ENCODE data around the gene TARS3. TPM values are rescaled to one million over a fixed set of nuclear protein-coding genes. Genes with fewer than 3 reads are reported as not detected.

TARS3 gene
- polyA plus RNA-seq, 3 donors, result 18.0 to 22.8 (median 21.1) TPM

- DNase-seq (ENCODE audit: low read depth in 3 of 3, low spot score in 2 of 3), result no peak
Measured at GRCh38 chr15:101707983-101708382, 16.3 kb downstream of the TARS3 start.

DNA sequence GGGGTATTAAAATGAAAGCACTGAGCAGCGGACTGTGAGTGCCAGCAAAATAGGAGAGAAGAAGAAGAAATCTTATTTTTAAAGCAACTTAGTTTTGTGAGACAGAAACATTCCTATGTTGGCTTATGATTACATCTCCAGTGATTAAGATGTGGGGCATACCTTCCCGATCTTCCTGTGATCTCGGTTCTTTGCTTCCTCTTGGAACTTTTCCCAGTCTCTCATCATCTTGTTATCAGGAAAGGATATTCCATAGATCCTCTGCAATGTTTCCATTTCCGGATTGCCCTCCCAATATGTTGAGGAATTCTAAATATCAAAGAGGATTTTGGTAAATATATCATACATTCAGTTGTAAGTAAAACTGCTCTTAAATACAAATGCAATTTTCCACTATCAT is 22.2 kb downstream of the TARS3 start:
- DNase-seq (ENCODE audit: low read depth in 3 of 3, low spot score in 2 of 3), result no peak

DNA sequence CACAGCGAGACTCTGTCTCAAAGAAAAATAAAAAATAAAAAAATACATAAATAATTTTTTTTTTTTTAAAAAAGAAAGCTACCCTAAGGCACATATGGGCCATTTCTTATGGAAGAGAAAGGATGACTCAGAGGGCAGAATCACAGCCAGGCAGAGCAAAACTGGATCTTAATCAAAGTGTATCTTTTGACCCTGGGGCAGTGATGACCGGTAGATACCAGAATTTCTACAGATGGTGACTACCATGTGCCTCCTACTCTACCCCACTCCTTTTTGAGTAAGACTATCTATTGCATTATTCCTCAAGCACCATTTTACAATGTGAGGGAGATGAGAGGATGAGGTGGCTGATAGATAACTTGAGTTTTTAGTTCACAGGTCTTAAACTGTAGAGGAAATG is 26.0 kb downstream of the TARS3 start:
- no peak for DNase-seq (ENCODE audit: low read depth in 3 of 3, low spot score in 2 of 3)

DNA sequence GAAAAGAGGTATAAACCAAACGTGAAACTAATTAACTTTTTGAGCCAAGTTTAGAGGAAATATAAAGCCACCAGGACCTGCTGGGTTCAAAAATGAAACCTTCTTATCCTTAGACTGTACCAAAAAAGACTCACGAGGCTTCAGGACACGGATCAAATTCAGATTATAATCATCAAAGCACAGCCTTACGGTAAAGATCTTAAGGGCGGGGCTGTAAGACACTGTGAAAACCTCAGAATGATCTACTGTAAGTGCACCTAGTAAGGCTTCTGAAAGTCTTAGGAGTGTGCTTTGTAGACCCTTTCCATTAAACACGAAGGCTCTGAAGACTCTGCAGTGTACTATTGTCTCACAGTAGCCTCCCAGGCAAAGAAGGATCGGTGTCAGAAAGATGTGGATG is 26.8 kb downstream of the TARS3 start:
- no peak for DNase-seq (ENCODE audit: low read depth in 3 of 3, low spot score in 2 of 3)

DNA sequence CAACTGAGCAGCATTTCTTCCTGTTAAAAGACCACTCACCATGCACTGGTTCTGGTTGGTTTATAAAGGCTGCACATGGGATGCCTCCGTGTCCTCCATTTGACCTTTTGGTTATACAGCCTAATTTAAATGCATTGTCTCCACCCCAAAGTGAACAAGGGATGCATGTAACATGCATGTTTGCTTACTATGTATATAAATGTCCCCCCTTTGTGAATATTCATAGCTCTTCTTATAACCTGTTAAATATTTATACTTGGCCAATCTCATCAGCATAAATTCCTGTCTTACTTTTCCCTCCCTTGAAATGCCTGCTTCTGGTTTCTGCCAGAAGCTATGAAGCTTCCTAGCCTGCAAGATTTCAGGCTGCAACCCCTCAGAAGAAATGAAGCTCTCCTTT is 27.4 kb downstream of the TARS3 start:
- DNase-seq (ENCODE audit: low read depth in 3 of 3, low spot score in 2 of 3), result no peak

DNA sequence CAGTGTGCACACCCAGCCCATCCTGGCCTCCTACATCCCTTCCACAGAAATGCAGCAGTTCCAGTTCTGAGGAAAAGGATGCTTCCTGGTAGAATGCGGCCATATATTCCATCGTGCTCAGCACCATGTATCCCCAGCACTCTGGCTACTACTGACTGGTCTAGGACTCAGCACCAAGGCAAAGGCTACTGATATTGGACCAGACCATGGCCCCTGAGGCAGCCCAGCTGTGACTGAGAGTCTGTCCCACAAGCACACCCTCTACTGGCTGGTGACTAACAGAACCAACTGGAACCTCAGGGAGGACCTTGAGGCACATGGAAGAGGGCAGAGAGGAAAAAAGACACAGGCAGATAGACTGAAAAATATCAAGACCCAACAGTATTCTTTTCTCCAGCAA is 30.0 kb downstream of the TARS3 start:
- no peak for DNase-seq (ENCODE audit: low read depth in 3 of 3, low spot score in 2 of 3)

GRCh38 chr15:101692801-101693598 is 31.3 kb downstream of the TARS3 start:
- DNase-seq (ENCODE audit: low read depth in 3 of 3, low spot score in 2 of 3), result no peak

GRCh38 chr15:101689901-101690300 is 34.4 kb downstream of the TARS3 start:
- no peak for DNase-seq (ENCODE audit: low read depth in 3 of 3, low spot score in 2 of 3)

GRCh38 chr15:101686718-101687117 is 37.6 kb downstream of the TARS3 start:
- no peak for DNase-seq (ENCODE audit: low read depth in 3 of 3, low spot score in 2 of 3)

- no peak for DNase-seq (ENCODE audit: low read depth in 3 of 3, low spot score in 2 of 3)
Measured at GRCh38 chr15:101684877-101685276, 39.4 kb downstream of the TARS3 start.

DNA sequence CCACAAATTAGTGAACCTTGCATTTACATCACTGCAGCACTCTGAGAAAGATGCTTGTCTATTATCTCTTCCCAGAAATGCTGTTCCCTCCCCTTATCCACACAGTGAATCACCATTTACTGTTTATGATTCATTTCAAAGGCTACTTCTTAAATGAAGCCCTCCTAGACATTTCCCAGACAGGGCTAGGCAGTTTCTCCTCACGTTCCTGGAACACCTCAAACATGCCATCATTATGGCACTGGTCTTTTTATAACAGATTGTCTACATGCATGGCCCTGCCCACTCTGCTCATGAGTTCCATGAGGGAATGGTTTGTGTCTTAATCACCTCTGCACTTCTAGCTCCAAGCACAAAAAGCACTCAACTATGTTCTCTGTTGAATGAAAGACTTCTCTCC is 39.9 kb downstream of the TARS3 start:
- no peak for DNase-seq (ENCODE audit: low read depth in 3 of 3, low spot score in 2 of 3)

- no peak for DNase-seq (ENCODE audit: low read depth in 3 of 3, low spot score in 2 of 3)
Measured at GRCh38 chr15:101679806-101680205, 44.5 kb downstream of the TARS3 start.

GRCh38 chr15:101676921-101677329 is 47.3 kb downstream of the TARS3 start:
- no peak for DNase-seq (ENCODE audit: low read depth in 3 of 3, low spot score in 2 of 3)

DNA sequence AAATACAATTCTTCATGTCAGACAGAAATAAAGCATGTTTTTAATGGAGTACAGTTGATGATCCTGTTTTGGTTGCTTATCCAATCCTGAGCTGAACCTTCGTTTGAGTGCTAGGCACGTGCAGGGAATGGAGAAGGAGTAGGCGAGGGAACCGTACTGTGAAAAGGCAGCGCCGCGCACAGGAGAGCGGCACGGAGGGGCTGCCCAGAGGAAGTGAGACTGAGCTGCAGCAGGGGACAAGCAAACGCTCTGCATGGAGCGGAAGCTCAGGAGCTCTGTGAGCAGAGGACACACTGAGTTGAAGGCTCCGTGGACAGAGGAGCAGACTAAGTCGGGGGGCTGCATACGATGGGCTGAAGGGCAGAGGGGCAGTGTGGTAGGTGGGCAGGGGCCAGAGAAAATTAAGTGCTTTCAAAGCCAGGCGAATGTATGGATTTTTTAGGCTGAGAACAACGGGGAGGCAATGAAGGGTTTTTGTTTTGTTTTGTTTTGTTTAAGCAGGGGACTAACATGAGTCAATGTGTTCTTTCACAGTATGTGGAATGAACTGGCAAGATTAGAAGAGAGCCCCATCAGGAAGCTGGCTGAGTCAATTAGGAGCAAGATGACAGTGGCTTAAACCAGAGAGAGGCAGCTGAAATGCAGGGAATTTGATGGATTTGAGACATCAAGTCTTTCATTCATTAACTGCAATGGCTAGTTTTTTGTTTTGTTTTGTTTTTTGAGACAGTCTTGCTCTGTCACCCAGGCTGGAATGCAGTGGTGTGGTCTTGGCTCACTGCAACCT is 48.3 kb downstream of the TARS3 start:
- DNase-seq (ENCODE audit: low read depth in 3 of 3, low spot score in 2 of 3), result no peak

GRCh38 chr15:101675015-101675414 is 49.3 kb downstream of the TARS3 start:
- no peak for DNase-seq (ENCODE audit: low read depth in 3 of 3, low spot score in 2 of 3)

DNA sequence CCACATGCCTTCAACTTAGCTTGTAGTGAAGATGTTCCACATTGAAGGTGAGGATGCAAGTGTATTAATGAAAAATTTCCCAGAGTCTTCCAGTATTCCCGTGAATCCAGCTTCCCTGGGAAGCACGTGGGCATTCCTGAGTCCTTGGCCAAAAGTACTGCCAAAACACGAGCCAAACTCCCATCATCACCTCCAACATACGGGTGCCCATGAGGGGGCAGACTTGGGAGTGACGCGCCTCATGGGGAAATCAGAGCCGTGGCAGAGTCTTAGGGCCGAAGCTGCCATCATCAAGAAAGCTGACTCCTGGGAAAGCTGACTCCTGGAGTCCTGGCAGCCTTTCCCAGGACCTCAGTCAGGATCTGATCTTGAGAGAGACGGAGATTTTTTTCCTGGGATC is 52.0 kb downstream of the TARS3 start:
- no peak for DNase-seq (ENCODE audit: low read depth in 3 of 3, low spot score in 2 of 3)

DNA sequence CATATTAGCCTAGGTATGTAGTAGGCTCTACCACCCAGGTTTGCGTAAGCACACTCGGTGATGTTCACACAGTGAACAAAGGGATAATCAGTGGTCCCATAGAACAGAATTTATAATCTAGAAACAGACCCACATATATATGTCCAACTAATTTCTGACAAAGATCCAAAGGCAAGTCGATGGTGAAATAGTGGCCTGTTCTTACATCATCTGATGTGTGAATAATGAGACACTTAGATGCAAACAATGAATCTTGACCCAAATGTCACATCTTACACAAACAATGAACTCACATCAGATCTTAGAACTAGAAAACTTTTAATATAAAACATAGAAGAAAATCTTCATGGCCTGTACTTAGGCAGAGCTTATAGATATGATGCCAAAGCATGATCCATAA is 54.5 kb downstream of the TARS3 start:
- no peak for DNase-seq (ENCODE audit: low read depth in 3 of 3, low spot score in 2 of 3)

DNA sequence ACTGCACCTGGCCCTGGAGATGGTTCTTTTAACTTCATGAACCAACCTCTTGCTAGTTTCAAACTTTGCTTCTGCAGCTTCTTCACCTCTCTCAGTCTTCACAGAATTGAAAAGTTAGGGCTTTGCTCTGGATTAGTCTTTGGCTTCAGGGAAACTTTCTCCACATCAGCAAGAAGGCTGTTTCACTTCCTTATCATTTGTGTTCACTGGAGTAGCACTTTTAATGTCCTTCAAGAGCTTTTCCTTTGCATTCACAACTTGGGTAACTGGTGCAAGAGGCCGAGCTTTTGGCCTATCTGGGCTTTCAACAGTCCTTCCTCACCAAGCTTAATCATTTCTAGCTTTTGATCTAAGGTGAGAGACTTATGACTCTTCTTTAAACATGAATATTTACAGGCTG is 56.4 kb downstream of the TARS3 start:
- no peak for DNase-seq (ENCODE audit: low read depth in 3 of 3, low spot score in 2 of 3)

DNA sequence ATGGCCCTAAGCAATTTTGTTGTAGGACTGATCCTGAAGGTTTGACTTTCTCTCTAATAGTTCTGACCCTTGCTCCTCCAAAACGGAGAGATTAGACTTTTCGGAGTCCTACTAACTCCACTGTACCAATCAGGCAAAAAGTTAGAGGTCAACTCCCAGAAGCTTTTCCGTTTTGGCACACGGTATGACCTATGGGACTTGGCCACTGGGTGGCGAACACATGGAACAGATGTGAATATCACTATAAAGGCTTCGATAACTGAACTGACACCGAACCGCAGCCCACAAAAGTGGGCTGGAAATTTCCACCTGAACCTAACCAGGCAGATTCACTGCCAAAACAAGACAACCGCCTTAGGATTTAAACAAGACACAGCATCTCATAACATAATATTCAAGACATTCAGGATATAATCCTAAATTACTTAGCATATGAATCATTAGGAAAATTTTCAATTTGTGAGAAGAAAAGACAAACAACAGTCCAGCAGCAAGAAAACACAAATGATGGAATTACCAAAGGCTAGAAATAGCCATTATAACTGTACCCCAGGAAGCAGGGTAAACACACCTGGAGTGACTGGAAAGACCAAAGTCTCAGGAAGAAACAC is 59.9 kb downstream of the TARS3 start:
- no peak for DNase-seq (ENCODE audit: low read depth in 3 of 3, low spot score in 2 of 3)

- DNase-seq (ENCODE audit: low read depth in 3 of 3, low spot score in 2 of 3), result no peak
Measured at GRCh38 chr15:101662203-101662602, 62.1 kb downstream of the TARS3 start.

DNA sequence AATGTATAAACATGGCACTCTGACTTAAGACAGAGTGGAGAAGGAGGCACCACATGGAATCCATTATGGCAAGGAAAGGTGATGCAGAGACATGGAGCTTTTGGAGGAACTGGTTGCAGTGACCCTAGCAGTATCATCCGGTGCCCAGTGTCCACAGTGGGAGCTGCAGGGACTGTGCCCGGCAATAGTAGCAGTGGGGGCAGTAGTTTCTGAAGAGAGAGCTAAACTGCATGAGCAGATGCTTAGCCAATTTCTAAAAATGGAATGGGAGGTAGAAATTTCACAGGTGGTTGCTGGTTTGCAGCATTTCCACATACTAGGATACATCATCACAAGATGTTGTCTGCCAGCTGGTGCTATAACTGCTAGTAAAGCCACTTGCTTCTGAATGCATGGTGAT is 64.3 kb downstream of the TARS3 start:
- no peak for DNase-seq (ENCODE audit: low read depth in 3 of 3, low spot score in 2 of 3)

Measured in right renal cortex interstitium (tissue), 3 donors.